G401.6 (cell line): ENCODE measurements around the gene MTMR6.

ENCODE experiments used
- FAIRE-seq: peaks from 2 replicates; lab custom pipeline; 2012; peaks lifted over from hg19 to GRCh38; lab: Jason Lieb, UNC

Gene MTMR6

GRCh38 chr13:25276748-25277147 is 10.5 kb downstream of the MTMR6 start:
- no peak for FAIRE-seq

GRCh38 chr13:25268561-25268960 is 18.7 kb downstream of the MTMR6 start:
- no peak for FAIRE-seq

GRCh38 chr13:25267715-25268114 is 19.6 kb downstream of the MTMR6 start:
- FAIRE-seq, result no peak

GRCh38 chr13:25266706-25267105 is 20.6 kb downstream of the MTMR6 start:
- no peak for FAIRE-seq

GRCh38 chr13:25262261-25262660 is 25.0 kb downstream of the MTMR6 start:
- no peak for FAIRE-seq

GRCh38 chr13:25253702-25254101 is 33.6 kb downstream of the MTMR6 start:
- no peak for FAIRE-seq

- no peak for FAIRE-seq
Measured at GRCh38 chr13:25252752-25253151, 34.5 kb downstream of the MTMR6 start.

GRCh38 chr13:25252225-25252624 is 35.1 kb downstream of the MTMR6 start:
- FAIRE-seq, result no peak

GRCh38 chr13:25249001-25249543 is 38.2 kb downstream of the MTMR6 start:
- peak; percentile 17 for FAIRE-seq

- no peak for FAIRE-seq
Measured at GRCh38 chr13:25248071-25248470, 39.2 kb downstream of the MTMR6 start.

GRCh38 chr13:25247360-25247759 is 39.9 kb downstream of the MTMR6 start:
- FAIRE-seq, result no peak

GRCh38 chr13:25244123-25244522 is 43.2 kb downstream of the MTMR6 start:
- FAIRE-seq, result no peak

- FAIRE-seq, result no peak
Measured at GRCh38 chr13:25242956-25243355, 44.3 kb downstream of the MTMR6 start.

- FAIRE-seq, result no peak
Measured at GRCh38 chr13:25241007-25241406, 46.3 kb downstream of the MTMR6 start.

- FAIRE-seq, result no peak
Measured at GRCh38 chr13:25237083-25237482, 50.2 kb downstream of the MTMR6 start.

- FAIRE-seq, result no peak
Measured at GRCh38 chr13:25233861-25234260, 53.4 kb downstream of the MTMR6 start.

- FAIRE-seq, result peak; percentile 72
Measured at GRCh38 chr13:25232937-25233515, 54.3 kb downstream of the MTMR6 start.

GRCh38 chr13:25231517-25231916 is 55.8 kb downstream of the MTMR6 start:
- FAIRE-seq, result no peak

GRCh38 chr13:25227690-25228089 is 59.6 kb downstream of the MTMR6 start:
- no peak for FAIRE-seq

- no peak for FAIRE-seq
Measured at GRCh38 chr13:25225970-25226369, 61.3 kb downstream of the MTMR6 start.

- FAIRE-seq, result no peak
Measured at GRCh38 chr13:25224151-25224550, 63.1 kb downstream of the MTMR6 start.

GRCh38 chr13:25222740-25223139 is 64.5 kb downstream of the MTMR6 start:
- FAIRE-seq, result no peak

GRCh38 chr13:25218019-25218418 is 69.3 kb downstream of the MTMR6 start:
- no peak for FAIRE-seq

GRCh38 chr13:25217023-25217885 is 70.0 kb downstream of the MTMR6 start:
- FAIRE-seq, result no peak
